ENCODE results near the gene PTPRA. TPM values are rescaled to one million over a fixed set of nuclear protein-coding genes. Genes with fewer than 3 reads are reported as not detected.

The PTPRA gene
- polyA plus RNA-seq, 1 experiment, result 46.2 TPM

GRCh38 chr20:2956480-2956879 lies 83.2 kb downstream of the PTPRA start:
- no peak overlapping the region for H3K4me3 ChIP-seq (ENCODE audit: low read depth, low read length)
- POLR2A ChIA-PET, result no interaction called here
- no peak for DNase-seq (ENCODE audit: low read depth)
- CTCF ChIA-PET, result no interaction called here
- TF ChIP-seq CTCF (IDR thresholded peaks at IDR 0.05; ENCODE audit: insufficient read depth, low read depth, low read length), result no peak
- no peaks in the 10 kb centered on the region for H3K27me3 ChIP-seq (ENCODE audit: control insufficient read depth, insufficient read depth, low read length)
- H3K36me3 ChIP-seq (ENCODE audit: control insufficient read depth, insufficient read depth, low read length), result no peaks in the 10 kb centered on the region

- Histone ChIP-seq H3K36me3 (ENCODE audit: control insufficient read depth, insufficient read depth, low read length) (no peaks in the 10 kb centered on the region; the same call in 1 of the 2 replicates), H3K4me3 (ENCODE audit: low read depth, low read length) (no peak overlapping the region), H3K27me3 (ENCODE audit: control insufficient read depth, insufficient read depth, low read length) (no peaks in the 10 kb centered on the region)
- ChIA-PET CTCF (interaction anchor here (1.6 kb wide), 1 partner anchor 212 kb away, joined by 3 read pairs; no protein-coding TSS in a partner anchor), POLR2A (no interaction called here)
- TF ChIP-seq CTCF (IDR thresholded peaks at IDR 0.05; ENCODE audit: insufficient read depth, low read depth, low read length), result no peak
- DNase-seq (ENCODE audit: low read depth), result no peak
These were observed 94.6 kb downstream of the PTPRA start for GRCh38 chr20:2967841-2968240.

GRCh38 chr20:2972126-2972525 lies 98.8 kb downstream of the PTPRA start:
- H3K27me3 ChIP-seq (ENCODE audit: control insufficient read depth, insufficient read depth, low read length), result no peaks in the 10 kb centered on the region
- CTCF ChIA-PET, result interaction anchor here (0.6 kb wide), 1 partner anchor 112 kb away, joined by 3 read pairs; no protein-coding TSS in a partner anchor
- POLR2A ChIA-PET, result no interaction called here
- no peaks in the 10 kb centered on the region; the same call in none of the 2 replicates for H3K36me3 ChIP-seq (ENCODE audit: control insufficient read depth, insufficient read depth, low read length)
- DNase-seq (ENCODE audit: low read depth), result no peak
- H3K4me3 ChIP-seq (ENCODE audit: low read depth, low read length), result no peak overlapping the region
- no peak for TF ChIP-seq CTCF (IDR thresholded peaks at IDR 0.05; ENCODE audit: insufficient read depth, low read depth, low read length)

- Histone ChIP-seq H3K27me3 (ENCODE audit: control insufficient read depth, insufficient read depth, low read length) (no peaks in the 10 kb centered on the region), H3K36me3 (ENCODE audit: control insufficient read depth, insufficient read depth, low read length) (no peaks in the 10 kb centered on the region; the same call in 1 of the 2 replicates), H3K4me3 (ENCODE audit: low read depth, low read length) (no peak overlapping the region)
- POLR2A ChIA-PET, result no interaction called here
- TF ChIP-seq CTCF (IDR thresholded peaks at IDR 0.05; ENCODE audit: insufficient read depth, low read depth, low read length), result no peak
- CTCF ChIA-PET, result interaction anchor here (0.7 kb wide), 1 partner anchor 56 kb away, joined by 3 read pairs; no protein-coding TSS in a partner anchor
- DNase-seq (ENCODE audit: low read depth), result no peak
These were observed 100.3 kb downstream of the PTPRA start for GRCh38 chr20:2973574-2973973.

- no peak for DNase-seq (ENCODE audit: low read depth)
- TF ChIP-seq CTCF (IDR thresholded peaks at IDR 0.05; ENCODE audit: insufficient read depth, low read depth, low read length), result no peak
- ChIA-PET CTCF (no interaction called here), POLR2A (no interaction called here)
- Histone ChIP-seq H3K36me3 (ENCODE audit: control insufficient read depth, insufficient read depth, low read length) (no peaks in the 10 kb centered on the region; the same call in 1 of the 2 replicates), H3K27me3 (ENCODE audit: control insufficient read depth, insufficient read depth, low read length) (no peaks in the 10 kb centered on the region), H3K4me3 (ENCODE audit: low read depth, low read length) (no peak overlapping the region)
These were observed 105.2 kb downstream of the PTPRA start for GRCh38 chr20:2978519-2978918.
